PC-9 (cell line): Measurements from ENCODE around the gene RBCK1. TPM values are rescaled to one million over a fixed set of nuclear protein-coding genes. Genes with fewer than 3 reads are reported as not detected.

Experiments
- BruUV-seq: library from RNA; stranded (reverse); fragments of 400-500 nt; replicated peaks from 2 replicates; lab custom pipeline; 2021; lab: Mats Ljungman, UMichigan
- CTCF ChIA-PET: fragments of 300-600 bp; sonication (Branson Sonifier 250); formaldehyde crosslinking; loops from one replicate; lab custom pipeline; 2022; ENCODE audit warnings: antibody characterized with exemption; lab: Charles Lee
- POLR2A ChIA-PET: fragments of 300-600 bp; sonication (Branson Sonifier 250); formaldehyde crosslinking; loops from one replicate; lab custom pipeline; 2022; ENCODE audit warnings: antibody characterized with exemption; ENCODE audit not compliant: unreplicated experiment; lab: Charles Lee
- DNase-seq, 2 experiments: peaks; one replicate each; pipeline versions ENCODE4 v3.0.0 to v3.0.0-alpha.2; 2015 to 2022; ENCODE audit warnings: mixed read lengths in 1 of 2
- H2AFZ ChIP-seq: fragments of 200-600 bp; sonication (generic); 2 replicates; pipeline ENCODE4 v1.8.1; 2017; ENCODE audit warnings: antibody characterized with exemption
- H3F3A ChIP-seq: fragments of 200-600 bp; sonication (generic); 2 replicates; pipeline ENCODE4 v1.8.1; 2017; ENCODE audit warnings: antibody characterized with exemption, mild to moderate bottlenecking, low read depth; ENCODE audit not compliant: insufficient read depth
- H3K27ac ChIP-seq: fragments of 200-600 bp; sonication (generic); 2 replicates; pipeline ENCODE4 v1.6.1; 2016; ENCODE audit warnings: mixed run types
- H3K27me3 ChIP-seq: fragments of 200-600 bp; sonication (generic); 2 replicates; pipeline ENCODE4 v1.6.1; 2016; ENCODE audit warnings: low read depth, mixed run types; ENCODE audit not compliant: insufficient read depth
- H3K36me3 ChIP-seq: fragments of 200-600 bp; sonication (generic); 2 replicates; pipeline ENCODE4 v1.6.1; 2016; ENCODE audit warnings: low read depth, mixed run types
- H3K4me1 ChIP-seq: fragments of 200-600 bp; sonication (generic); replicated peaks from 2 replicates; pipeline ENCODE4 v1.6.1; 2016; ENCODE audit warnings: mixed run types; ENCODE audit not compliant: insufficient read depth
- H3K4me2 ChIP-seq: fragments of 200-600 bp; sonication (generic); 2 replicates; pipeline ENCODE4 v1.6.1; 2017; ENCODE audit warnings: mixed run types
- H3K4me3 ChIP-seq: fragments of 200-600 bp; sonication (generic); 2 replicates; pipeline ENCODE4 v1.6.1; 2016; ENCODE audit warnings: mixed run types
- H3K79me2 ChIP-seq: fragments of 200-600 bp; sonication (generic); 2 replicates; pipeline ENCODE4 v1.6.1; 2017; ENCODE audit warnings: low read depth, mixed run types
- H3K9me2 ChIP-seq: fragments of 200-600 bp; sonication (generic); 2 replicates; pipeline ENCODE4 v1.8.1; 2017; ENCODE audit warnings: mild to moderate bottlenecking; ENCODE audit not compliant: insufficient read depth
- H3K9me3 ChIP-seq: fragments of 200-600 bp; sonication (generic); 2 replicates; pipeline ENCODE4 v1.8.1; 2016; ENCODE audit warnings: low read depth; ENCODE audit not compliant: insufficient read depth
- H4K20me1 ChIP-seq: fragments of 200-600 bp; sonication (generic); 2 replicates; pipeline ENCODE4 v1.8.1; 2017; ENCODE audit not compliant: insufficient read depth
- CTCF ChIP-seq: fragments of 200-600 bp; sonication (generic); conservative IDR thresholded peaks from 2 replicates; pipeline ENCODE4 v1.6.1; 2017; ENCODE audit warnings: mixed run types, antibody characterized with exemption, mild to moderate bottlenecking, moderate library complexity
- EZH2 ChIP-seq: fragments of 200-600 bp; sonication (generic); IDR thresholded peaks from 2 replicates; pipeline ENCODE4 v1.8.0; 2017; ENCODE audit warnings: antibody characterized with exemption, low read depth
- intact Hi-C: fragments of 100-400 bp; cut with micrococcal nuclease; formaldehyde crosslinking; loops from one replicate; pipeline ENCODE4 v1.10.0; 2022; ENCODE audit not compliant: unreplicated experiment
- total RNA-seq: library from RNA; stranded (reverse); gene quantifications from 2 replicates; pipeline ENCODE4 v1.2.3, GENCODE V29; 2021

Gene RBCK1
- total RNA-seq, 1 experiment from 2014 or later: 176 TPM

- intact Hi-C loops: loop anchor here (5.0 kb wide), 1 partner anchor 307 kb away; no protein-coding TSS in a partner anchor
- ChIA-PET CTCF (interaction anchor here (0.5 to 1.3 kb wide), 2 partner anchors 48 to 68 kb away, joined by 4 to 11 read pairs; no protein-coding TSS in a partner anchor), POLR2A (no interaction called here)
- H3K9me3 ChIP-seq: no peaks in the 10 kb centered on the region
- H3K27ac ChIP-seq: no peak overlapping the region
- no peak for DNase-seq
- H2AFZ ChIP-seq: no peak overlapping the region
- no peaks in the 10 kb centered on the region for H3K9me2 ChIP-seq
- peaks cover 8% of the 10 kb centered on the region; the same call in 1 of the 2 replicates for H3K36me3 ChIP-seq
- no peak overlapping the region for H3K4me2 ChIP-seq
- no peaks in the 10 kb centered on the region for H3K4me1 ChIP-seq
- no peak for TF ChIP-seq EZH2
- TF ChIP-seq CTCF: no peak
- H3K27me3 ChIP-seq: no peaks in the 10 kb centered on the region
- peaks cover 59% of the 10 kb centered on the region for H3F3A ChIP-seq
- BruUV-seq: no TSS peak
- no peaks in the 10 kb centered on the region for H3K79me2 ChIP-seq
- H4K20me1 ChIP-seq: 0 out of 2 replicates have a peak, but pooled peaks cover 3% of the 10 kb centered on the region
- no peak overlapping the region for H3K4me3 ChIP-seq
These were observed 22.2 kb downstream of the RBCK1 start for GRCh38 chr20:430091-430999.

GRCh38 chr20:431012-431904 is 23.2 kb downstream of the RBCK1 start:
- BruUV-seq: TSS peak; percentile 14
- Histone ChIP-seq H3K36me3 (peaks cover 8% of the 10 kb centered on the region), H3K4me1 (no peaks in the 10 kb centered on the region), H3K79me2 (no peaks in the 10 kb centered on the region), H3K9me2 (no peaks in the 10 kb centered on the region), H3K27ac (no peak overlapping the region), H3K27me3 (no peaks in the 10 kb centered on the region), H3K9me3 (no peaks in the 10 kb centered on the region), H3K4me3 (no peak overlapping the region), H3K4me2 (no peak overlapping the region), H2AFZ (no peak overlapping the region), H3F3A (peaks cover 54% of the 10 kb centered on the region), H4K20me1 (0 out of 2 replicates have a peak, but pooled peaks cover 3% of the 10 kb centered on the region)
- intact Hi-C loops: loop anchor here (1.0 to 5.0 kb wide), 4 partner anchors 48 to 306 kb away; no protein-coding TSS in a partner anchor
- TF ChIP-seq CTCF (peak; percentile 80), EZH2 (no peak)
- CTCF ChIA-PET: interaction anchor here (0.5 to 1.7 kb wide), 12 partner anchors 14 to 337 kb away, joined by 3 to 19 read pairs (median 4); partner anchors contain the start of gene SLC52A3
- POLR2A ChIA-PET: interaction anchor here (0.6 to 0.7 kb wide), 3 partner anchors 15 to 77 kb away, joined by 3 to 5 read pairs (median 4); no protein-coding TSS in a partner anchor
- peak; percentile 67 to 75 for DNase-seq

GRCh38 chr20:432208-432607 is 24.1 kb downstream of the RBCK1 start:
- DNase-seq: no peak
- no peak overlapping the region for H3K4me2 ChIP-seq
- H4K20me1 ChIP-seq: 0 out of 2 replicates have a peak, but pooled peaks cover 3% of the 10 kb centered on the region
- intact Hi-C loops: loop anchor here (5.0 kb wide), 1 partner anchor 305 kb away; no protein-coding TSS in a partner anchor
- no peak for TF ChIP-seq CTCF
- no peak for TF ChIP-seq EZH2
- H2AFZ ChIP-seq: no peak overlapping the region
- H3K9me2 ChIP-seq: no peaks in the 10 kb centered on the region
- no peaks in the 10 kb centered on the region for H3K4me1 ChIP-seq
- ChIA-PET POLR2A (interaction anchor here (0.6 kb wide), 2 partner anchors 50 to 59 kb away, joined by 4 to 7 read pairs; no protein-coding TSS in a partner anchor), CTCF (interaction anchor here (1.0 to 1.7 kb wide), 3 partner anchors 69 to 77 kb away, joined by 4 to 19 read pairs (median 18); no protein-coding TSS in a partner anchor)
- no peaks in the 10 kb centered on the region for H3K79me2 ChIP-seq
- H3K36me3 ChIP-seq: peaks cover 9% of the 10 kb centered on the region
- no peak overlapping the region for H3K4me3 ChIP-seq
- no peaks in the 10 kb centered on the region for H3K27me3 ChIP-seq
- no TSS peak for BruUV-seq
- peaks cover 54% of the 10 kb centered on the region for H3F3A ChIP-seq
- no peak overlapping the region for H3K27ac ChIP-seq
- H3K9me3 ChIP-seq: no peaks in the 10 kb centered on the region
